ENCODE results near the gene PLD4. TPM values are rescaled to one million over a fixed set of nuclear protein-coding genes. Genes with fewer than 3 reads are reported as not detected.

PLD4 gene
- total RNA-seq, 1 experiment from 2014 or later, result not detected

- H4K20me1 ChIP-seq (ENCODE audit: insufficient read depth), result no peaks in the 10 kb centered on the region
- H3K4me1 ChIP-seq (replicated peaks; ENCODE audit: insufficient read depth), result no peaks in the 10 kb centered on the region
- no TSS peak for BruUV-seq (replicated peaks)
- DNase-seq, result no peak
- no peaks in the 10 kb centered on the region for H3K79me2 ChIP-seq (ENCODE audit: low read depth)
- H2AFZ ChIP-seq, result no peak overlapping the region
- peaks cover 32% of the 10 kb centered on the region; the same call in 1 of the 2 replicates for H3K27me3 ChIP-seq (ENCODE audit: insufficient read depth, low read depth)
- H3F3A ChIP-seq (ENCODE audit: insufficient read depth, low read depth), result peaks cover 3% of the 10 kb centered on the region; the same call in 1 of the 2 replicates
- no peak overlapping the region for H3K4me3 ChIP-seq
- intact Hi-C loops (cut with micrococcal nuclease; ENCODE audit: unreplicated experiment), result loop anchor here (5.0 kb wide), 1 partner anchor 33 kb away; no protein-coding TSS in a partner anchor
- no peak overlapping the region for H3K27ac ChIP-seq
- TF ChIP-seq CTCF (conservative IDR thresholded peaks at IDR 0.05) (no peak), EZH2 (IDR thresholded peaks at IDR 0.05; ENCODE audit: low read depth) (no peak)
- no peak overlapping the region for H3K4me2 ChIP-seq
- ChIA-PET POLR2A (ENCODE audit: unreplicated experiment) (no interaction called here), CTCF (interaction anchor here (0.7 to 0.9 kb wide), 2 partner anchors 26 to 35 kb away, joined by 3 read pairs; no protein-coding TSS in a partner anchor)
- no peaks in the 10 kb centered on the region for H3K36me3 ChIP-seq (ENCODE audit: low read depth)
- H3K9me3 ChIP-seq (ENCODE audit: insufficient read depth, low read depth), result no peaks in the 10 kb centered on the region
- H3K9me2 ChIP-seq (ENCODE audit: insufficient read depth), result no peaks in the 10 kb centered on the region
Observed at GRCh38 chr14:104933746-104934733, 9.4 kb downstream of the PLD4 start.

- Histone ChIP-seq H3K4me1 (replicated peaks; ENCODE audit: insufficient read depth) (no peaks in the 10 kb centered on the region), H3K9me3 (ENCODE audit: insufficient read depth, low read depth) (no peaks in the 10 kb centered on the region), H2AFZ (no peak overlapping the region), H3K4me3 (no peak overlapping the region), H3K27me3 (ENCODE audit: insufficient read depth, low read depth) (peaks cover 43% of the 10 kb centered on the region), H3K27ac (no peak overlapping the region), H3K36me3 (ENCODE audit: low read depth) (no peaks in the 10 kb centered on the region), H3K9me2 (ENCODE audit: insufficient read depth) (no peaks in the 10 kb centered on the region), H3F3A (ENCODE audit: insufficient read depth, low read depth) (peaks cover 3% of the 10 kb centered on the region; the same call in 1 of the 2 replicates), H3K4me2 (no peak overlapping the region), H3K79me2 (ENCODE audit: low read depth) (no peaks in the 10 kb centered on the region), H4K20me1 (ENCODE audit: insufficient read depth) (no peaks in the 10 kb centered on the region)
- CTCF ChIA-PET, result interaction anchor here (0.7 kb wide), 1 partner anchor 28 kb away, joined by 3 read pairs; no protein-coding TSS in a partner anchor
- TF ChIP-seq CTCF (conservative IDR thresholded peaks at IDR 0.05) (no peak), EZH2 (IDR thresholded peaks at IDR 0.05; ENCODE audit: low read depth) (no peak)
- POLR2A ChIA-PET (ENCODE audit: unreplicated experiment), result no interaction called here
- intact Hi-C loops (cut with micrococcal nuclease; ENCODE audit: unreplicated experiment), result no loop called here
- DNase-seq, result no peak
- no TSS peak for BruUV-seq (replicated peaks)
Observed at GRCh38 chr14:104935026-104935650, 10.5 kb downstream of the PLD4 start.

GRCh38 chr14:104935955-104936354 lies 11.3 kb downstream of the PLD4 start:
- CTCF ChIA-PET, result interaction anchor here (0.6 kb wide), 1 partner anchor 27 kb away, joined by 4 read pairs; no protein-coding TSS in a partner anchor

More at GRCh38 chr14:104935955-104936354, 11.3 kb downstream of the PLD4 start:
- H2AFZ ChIP-seq, result no peak overlapping the region
- DNase-seq, result no peak
- intact Hi-C loops (cut with micrococcal nuclease; ENCODE audit: unreplicated experiment), result no loop called here
- H3K27ac ChIP-seq, result no peak overlapping the region
- H3K36me3 ChIP-seq (ENCODE audit: low read depth), result no peaks in the 10 kb centered on the region
- peaks cover 48% of the 10 kb centered on the region for H3K27me3 ChIP-seq (ENCODE audit: insufficient read depth, low read depth)
- no peaks in the 10 kb centered on the region for H3K9me3 ChIP-seq (ENCODE audit: insufficient read depth, low read depth)
- no peak for TF ChIP-seq CTCF (conservative IDR thresholded peaks at IDR 0.05)
- TF ChIP-seq EZH2 (IDR thresholded peaks at IDR 0.05; ENCODE audit: low read depth), result no peak
- POLR2A ChIA-PET (ENCODE audit: unreplicated experiment), result no interaction called here
- H3K4me2 ChIP-seq, result no peak overlapping the region
- H3K4me1 ChIP-seq (replicated peaks; ENCODE audit: insufficient read depth), result no peaks in the 10 kb centered on the region
- no TSS peak for BruUV-seq (replicated peaks)
- H3K79me2 ChIP-seq (ENCODE audit: low read depth), result no peaks in the 10 kb centered on the region
- no peaks in the 10 kb centered on the region for H4K20me1 ChIP-seq (ENCODE audit: insufficient read depth)
- H3K9me2 ChIP-seq (ENCODE audit: insufficient read depth), result no peaks in the 10 kb centered on the region
- no peak overlapping the region for H3K4me3 ChIP-seq
- H3F3A ChIP-seq (ENCODE audit: insufficient read depth, low read depth), result 0 out of 2 replicates have a peak, but pooled peaks cover 3% of the 10 kb centered on the region

Measured in PC-9 (cell line).